Mesothelial cell of epicardium (in vitro differentiated cells): ENCODE results near the gene POM121. TPM values are rescaled to one million over a fixed set of nuclear protein-coding genes. Genes with fewer than 3 reads are reported as not detected.
"Not testable (repeated sequence)": the region's sequence is repeated elsewhere in the genome, so short reads cannot be mapped to it uniquely, and the experiment has no call there.

ENCODE experiments used
- DNase-seq, 2 experiments: peaks; one replicate each; pipeline ENCODE4 v3.0.0; 2021; ENCODE audit warnings: low spot score in 2 of 2; ENCODE audit not compliant: unreplicated experiment in 2 of 2
- H3K27ac Mint-ChIP-seq: 2 replicates; pipeline ENCODE4 v1.8.0; 2021; ENCODE audit warnings: mixed read lengths
- H3K27me3 Mint-ChIP-seq: 2 replicates; pipeline ENCODE4 v1.8.0; 2021; ENCODE audit warnings: low read depth, mixed read lengths
- H3K36me3 Mint-ChIP-seq: 2 replicates; pipeline ENCODE4 v1.8.0; 2021; ENCODE audit warnings: mixed read lengths
- H3K4me1 Mint-ChIP-seq: 2 replicates; pipeline ENCODE4 v1.8.0; 2021; ENCODE audit warnings: mixed read lengths
- H3K4me3 Mint-ChIP-seq: 2 replicates; pipeline ENCODE4 v1.8.0; 2021; ENCODE audit warnings: mild to moderate bottlenecking, moderate library complexity, mixed read lengths
- H3K9me3 Mint-ChIP-seq: 2 replicates; pipeline ENCODE4 v1.8.0; 2021; ENCODE audit warnings: mixed read lengths
- total RNA-seq: library from RNA; stranded (reverse); gene quantifications from 3 replicates; pipeline ENCODE4 v1.2.1, GENCODE V29; 2021

Gene POM121
- total RNA-seq, 1 donor from 2014 or later, result 66.8 TPM

DNA sequence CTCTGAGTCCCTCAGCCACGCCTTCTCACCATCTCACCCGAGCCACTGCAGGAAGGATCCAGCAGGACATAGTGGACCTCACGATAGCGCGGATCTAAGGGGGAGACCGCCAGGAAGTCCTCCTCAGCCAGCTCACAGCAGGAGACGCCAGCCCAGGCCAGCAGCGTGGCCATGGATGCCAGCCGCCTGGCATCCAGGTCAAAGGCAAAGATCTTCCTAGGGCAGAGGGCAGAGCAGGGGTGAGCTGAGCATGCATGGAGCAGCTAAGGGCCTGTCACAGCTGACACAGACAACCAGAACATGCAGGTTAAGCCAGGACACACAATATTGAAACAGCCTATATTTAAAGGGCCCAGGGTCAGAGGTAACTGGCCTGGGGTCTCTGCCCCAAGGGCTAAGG, 24.4 kb downstream of the POM121 start:
- not testable (repeated sequence) for DNase-seq, H3K27me3 Mint-ChIP-seq, H3K9me3 Mint-ChIP-seq, H3K27ac Mint-ChIP-seq, H3K4me1 Mint-ChIP-seq, H3K36me3 Mint-ChIP-seq, H3K4me3 Mint-ChIP-seq

DNA sequence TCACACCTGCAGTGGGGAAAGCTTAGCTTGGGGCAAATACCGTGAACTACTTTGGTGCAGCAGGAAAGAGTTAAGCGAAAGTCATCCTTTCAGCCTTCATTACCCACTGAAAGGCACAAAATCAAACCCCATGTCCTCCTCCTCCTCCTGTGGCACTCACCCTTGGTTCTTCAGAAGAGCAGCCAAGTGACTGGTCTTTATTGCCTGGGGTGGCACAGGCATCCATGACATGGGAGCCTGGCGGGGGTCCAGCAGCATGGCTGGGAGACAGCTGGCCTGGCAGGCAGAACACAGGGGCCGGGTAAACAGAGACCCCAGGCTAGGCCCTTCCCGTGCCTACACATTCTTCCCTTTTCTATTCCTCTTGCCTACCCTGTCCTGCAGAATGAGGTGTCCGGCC, 24.8 kb downstream of the POM121 start:
- not testable (repeated sequence) for H3K27ac Mint-ChIP-seq, H3K9me3 Mint-ChIP-seq, H3K27me3 Mint-ChIP-seq, H3K4me3 Mint-ChIP-seq, H3K4me1 Mint-ChIP-seq, H3K36me3 Mint-ChIP-seq, DNase-seq

DNA sequence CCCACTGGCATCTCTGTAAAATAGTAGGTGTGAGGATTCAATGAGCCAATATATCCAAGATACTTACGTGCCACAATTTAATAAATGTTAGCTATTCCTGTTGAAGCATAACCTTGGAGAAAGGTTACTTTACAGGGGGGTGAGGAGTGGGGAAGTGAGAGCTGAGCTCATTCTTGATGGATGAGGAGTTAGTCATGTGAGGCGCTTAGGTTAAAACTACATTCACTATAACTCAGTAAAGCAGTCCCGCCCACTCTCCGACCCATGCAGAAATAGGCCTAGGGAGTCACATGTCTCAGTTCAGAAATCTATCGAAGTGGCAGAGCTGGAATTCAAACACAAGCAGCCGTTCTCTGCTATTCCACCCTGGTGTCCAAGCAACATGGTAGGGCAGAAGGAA, 25.5 kb downstream of the POM121 start:
- H3K4me1 Mint-ChIP-seq, H3K4me3 Mint-ChIP-seq, H3K9me3 Mint-ChIP-seq, DNase-seq, H3K36me3 Mint-ChIP-seq, H3K27me3 Mint-ChIP-seq, H3K27ac Mint-ChIP-seq: not testable (repeated sequence)

DNA sequence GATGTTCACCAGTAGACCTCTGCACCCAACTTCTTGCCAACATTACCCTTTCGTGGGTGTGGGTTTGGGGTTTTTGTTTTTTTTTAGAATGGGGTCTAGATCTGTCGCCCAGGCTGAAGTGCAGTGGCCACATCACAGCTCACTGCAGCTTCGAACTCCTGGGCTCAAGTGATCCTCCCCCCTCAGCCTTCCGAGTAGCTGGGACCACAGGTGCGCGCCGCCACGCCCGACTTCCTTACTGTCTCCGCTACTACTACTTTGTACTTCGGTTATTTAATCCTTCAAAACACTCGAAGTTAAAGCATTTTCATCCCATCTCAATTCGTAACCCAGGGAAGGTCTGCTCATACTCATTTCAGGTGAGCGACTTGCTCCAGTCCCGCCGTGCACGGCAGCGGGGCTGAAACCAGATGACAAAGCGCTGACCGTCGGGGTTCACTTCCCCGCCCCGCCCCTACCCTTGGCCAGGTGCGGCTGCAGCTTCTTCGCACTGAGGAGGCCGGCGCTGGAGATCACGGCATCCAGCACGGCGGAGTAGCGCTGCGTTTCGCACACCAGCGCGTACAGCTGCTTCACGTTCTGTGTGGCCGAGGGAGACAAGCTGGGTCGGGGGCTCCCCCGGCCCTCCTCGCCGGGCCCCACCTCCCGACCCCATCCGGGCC, 29.1 kb downstream of the POM121 start:
- H3K27me3 Mint-ChIP-seq, H3K27ac Mint-ChIP-seq, H3K36me3 Mint-ChIP-seq, H3K4me3 Mint-ChIP-seq, H3K9me3 Mint-ChIP-seq, H3K4me1 Mint-ChIP-seq, DNase-seq: not testable (repeated sequence)

DNA sequence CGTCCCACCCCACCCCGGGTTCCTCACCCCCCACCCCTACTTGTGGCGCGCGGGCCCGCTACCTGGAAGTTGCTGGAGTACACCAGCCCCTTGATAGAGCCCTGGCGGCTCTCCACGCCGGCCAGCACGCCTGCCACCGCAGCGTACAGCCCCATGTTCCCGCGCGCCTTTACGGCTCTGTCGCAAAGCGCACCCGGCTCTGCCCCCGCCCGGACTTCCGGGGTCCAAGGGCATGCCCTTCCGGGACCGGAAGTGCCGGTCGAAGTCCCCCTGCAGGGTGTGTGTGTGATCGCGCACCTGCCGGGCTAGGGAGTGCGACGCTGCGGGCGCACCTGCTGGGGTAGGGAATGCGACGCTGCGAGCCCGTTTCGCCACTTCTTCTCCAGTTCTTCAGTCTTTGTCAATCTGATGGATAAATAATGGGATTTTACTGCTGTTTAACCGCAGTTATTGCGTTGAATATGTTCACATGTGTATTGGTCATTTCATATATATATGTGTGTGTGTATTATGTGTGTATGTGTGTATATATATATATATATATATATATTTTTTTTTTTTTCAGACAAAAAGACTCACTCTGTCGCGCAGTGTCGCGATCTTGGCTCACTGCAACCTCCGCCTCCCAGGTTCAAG, 29.8 kb downstream of the POM121 start:
- Mint-ChIP-seq H3K27ac (peak overlapping the region; percentile 39), H3K4me3 (peak overlapping the region; percentile 69)
- not testable (repeated sequence) for DNase-seq, H3K4me1 Mint-ChIP-seq, H3K9me3 Mint-ChIP-seq, H3K27me3 Mint-ChIP-seq, H3K36me3 Mint-ChIP-seq

DNA sequence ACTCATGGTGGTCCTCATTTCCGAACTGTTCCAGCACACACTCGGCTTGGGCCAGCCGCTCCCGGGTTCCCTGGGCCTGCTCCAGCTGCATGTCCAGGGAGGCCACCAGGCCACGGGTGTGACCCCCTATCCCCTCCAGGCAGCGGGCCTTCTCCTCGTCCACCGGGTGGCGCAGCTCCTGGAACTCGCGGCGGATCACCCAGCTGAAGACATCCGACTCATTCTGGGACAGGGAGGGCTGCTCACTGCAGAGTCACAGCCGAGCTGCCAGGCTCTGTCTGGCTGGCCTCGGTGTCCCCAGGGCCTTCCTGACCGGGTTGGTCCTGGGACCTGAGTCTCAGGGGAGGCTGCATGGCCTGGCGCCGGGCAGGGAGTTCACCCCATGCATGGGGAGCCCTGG, 35.1 kb downstream of the POM121 start:
- H3K9me3 Mint-ChIP-seq, H3K36me3 Mint-ChIP-seq, DNase-seq, H3K4me3 Mint-ChIP-seq, H3K4me1 Mint-ChIP-seq, H3K27me3 Mint-ChIP-seq, H3K27ac Mint-ChIP-seq: not testable (repeated sequence)

DNA sequence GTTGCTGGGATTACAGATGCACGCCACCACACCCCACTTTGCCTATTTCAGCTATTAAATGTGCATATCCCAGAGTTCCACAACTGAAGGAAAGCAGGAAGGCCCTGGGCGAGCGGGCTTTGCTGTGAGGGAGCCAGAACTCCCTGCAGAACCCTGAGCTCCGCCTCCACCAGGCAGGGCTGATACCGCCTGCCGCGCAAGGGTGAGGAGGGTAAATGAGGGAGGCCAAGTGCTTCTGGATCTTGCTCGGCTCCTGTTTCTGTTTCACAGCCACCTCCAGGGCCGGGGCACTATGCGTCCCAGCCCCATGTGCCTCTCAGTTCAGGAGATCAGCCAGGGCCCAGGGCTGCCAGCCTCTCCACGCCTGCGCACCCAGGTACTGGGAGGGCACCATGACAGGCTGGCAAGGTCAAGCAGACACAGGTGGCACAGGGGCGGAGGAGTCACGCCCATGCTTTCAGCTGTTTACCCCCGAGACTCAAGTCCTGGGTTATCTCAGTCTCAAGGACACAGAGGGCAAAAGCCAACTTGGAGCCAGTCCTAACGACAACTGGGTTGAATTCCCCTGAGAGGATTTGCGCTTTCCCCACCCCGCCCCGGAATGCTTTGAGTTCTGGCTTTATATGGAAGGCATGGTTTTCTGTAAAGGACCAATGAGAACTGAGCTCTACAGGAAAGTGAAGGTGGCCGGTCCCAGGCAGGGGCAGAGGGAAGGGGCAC, 35.9 kb downstream of the POM121 start:
- DNase-seq, H3K27ac Mint-ChIP-seq, H3K36me3 Mint-ChIP-seq, H3K9me3 Mint-ChIP-seq, H3K27me3 Mint-ChIP-seq, H3K4me3 Mint-ChIP-seq, H3K4me1 Mint-ChIP-seq: not testable (repeated sequence)

DNA sequence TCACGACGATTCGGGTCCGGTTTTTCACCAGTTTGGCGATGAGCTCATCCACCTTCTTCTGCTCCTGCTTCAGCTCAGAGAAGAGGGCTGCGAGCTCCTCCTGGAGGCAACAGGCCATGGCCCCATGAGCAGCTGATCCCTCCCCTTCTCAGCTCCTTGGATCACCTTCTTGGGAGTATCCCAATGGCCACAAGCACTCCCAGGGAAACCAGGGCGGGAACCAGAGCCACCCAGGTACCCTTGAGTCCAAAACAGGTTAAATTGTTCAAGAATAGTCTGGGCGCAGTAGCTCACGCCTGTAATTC, 36.4 kb downstream of the POM121 start:
- H3K27ac Mint-ChIP-seq, H3K4me3 Mint-ChIP-seq, DNase-seq, H3K27me3 Mint-ChIP-seq, H3K9me3 Mint-ChIP-seq, H3K36me3 Mint-ChIP-seq, H3K4me1 Mint-ChIP-seq: not testable (repeated sequence)

DNA sequence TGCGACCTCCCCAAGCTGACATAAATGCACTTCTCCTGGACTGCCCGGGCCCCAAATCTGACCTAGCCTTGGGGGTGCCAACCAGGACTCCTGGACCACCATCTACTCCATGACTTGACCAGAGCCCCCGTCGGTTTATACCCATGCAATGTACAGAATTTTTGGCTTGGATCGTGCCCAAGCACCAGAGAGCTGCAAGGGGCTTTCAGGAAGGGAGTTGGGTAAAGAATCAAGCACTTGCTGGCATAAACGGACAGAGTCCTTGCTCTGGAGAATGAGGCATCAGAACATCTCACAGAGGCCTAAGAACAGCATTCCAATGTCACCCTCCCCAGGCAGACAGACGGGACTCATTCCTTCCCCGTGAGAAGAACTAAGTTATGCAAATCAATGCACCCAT, 38.2 kb downstream of the POM121 start:
- not testable (repeated sequence) for DNase-seq, H3K4me1 Mint-ChIP-seq, H3K4me3 Mint-ChIP-seq, H3K9me3 Mint-ChIP-seq, H3K27me3 Mint-ChIP-seq, H3K36me3 Mint-ChIP-seq, H3K27ac Mint-ChIP-seq

DNA sequence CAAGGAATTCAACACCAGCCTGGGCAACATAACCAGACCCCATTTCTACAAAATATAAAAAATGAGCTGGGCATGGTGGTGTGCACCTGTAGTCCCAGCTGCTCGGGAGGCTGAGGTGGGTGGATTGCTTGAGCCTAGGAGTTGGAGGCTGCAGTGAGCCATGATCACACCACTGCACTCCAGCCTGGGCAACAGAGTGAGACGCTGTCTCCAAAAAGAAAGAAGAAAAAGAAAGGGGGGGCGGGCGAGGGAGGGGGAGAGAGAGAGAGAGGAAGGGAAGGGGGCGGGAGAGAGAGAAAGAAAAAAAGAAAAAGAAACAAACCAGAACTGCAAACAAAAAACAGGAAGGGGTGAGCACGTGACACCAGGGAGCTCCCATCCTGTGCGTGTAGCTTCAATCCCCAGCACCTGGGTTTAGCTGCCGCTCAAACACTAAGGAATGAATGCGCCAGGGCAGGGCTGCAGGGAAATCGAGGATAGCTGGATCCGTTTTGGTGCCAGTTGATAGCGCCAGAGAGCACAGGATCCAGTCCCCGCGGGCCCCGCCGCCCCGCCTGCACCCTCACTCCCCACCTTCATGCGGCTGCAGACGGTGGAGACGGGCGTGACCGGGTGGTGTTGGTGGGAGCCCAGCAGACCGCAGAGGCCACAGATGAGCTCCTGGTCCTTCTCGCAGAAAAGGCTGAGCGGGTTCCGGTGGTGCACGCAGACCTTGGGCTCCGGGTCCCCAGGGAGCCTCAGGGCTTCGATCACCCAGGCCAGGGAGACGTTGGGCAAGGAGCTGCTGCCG, 40.5 kb downstream of the POM121 start:
- not testable (repeated sequence) for H3K27me3 Mint-ChIP-seq, DNase-seq, H3K27ac Mint-ChIP-seq

DNA sequence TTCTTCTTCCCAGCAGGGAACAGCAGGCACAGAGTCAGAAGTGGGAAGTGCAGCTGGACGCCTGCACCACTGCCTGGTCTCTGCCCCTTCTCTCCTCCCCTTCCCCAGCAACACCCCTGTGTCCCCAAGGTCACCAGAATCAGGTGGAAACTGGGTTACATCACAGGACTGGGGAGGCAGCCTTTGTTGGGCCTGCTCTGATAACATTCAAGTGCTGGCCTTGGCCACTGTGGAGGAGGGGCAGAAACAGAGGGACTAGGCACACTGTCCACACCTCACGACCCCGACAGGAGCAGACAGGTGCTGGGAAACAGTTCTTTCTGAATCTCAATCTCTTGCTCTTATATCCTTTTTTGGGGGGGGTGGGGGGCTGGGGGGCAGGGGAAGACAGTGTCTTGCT, 42.0 kb downstream of the POM121 start:
- not testable (repeated sequence) for H3K36me3 Mint-ChIP-seq, H3K4me3 Mint-ChIP-seq, H3K4me1 Mint-ChIP-seq, DNase-seq, H3K27me3 Mint-ChIP-seq, H3K9me3 Mint-ChIP-seq, H3K27ac Mint-ChIP-seq

More for the DNA sequence above, 40.5 kb downstream of the POM121 start:
- H3K4me3 Mint-ChIP-seq, H3K36me3 Mint-ChIP-seq, H3K4me1 Mint-ChIP-seq, H3K9me3 Mint-ChIP-seq: not testable (repeated sequence)

DNA sequence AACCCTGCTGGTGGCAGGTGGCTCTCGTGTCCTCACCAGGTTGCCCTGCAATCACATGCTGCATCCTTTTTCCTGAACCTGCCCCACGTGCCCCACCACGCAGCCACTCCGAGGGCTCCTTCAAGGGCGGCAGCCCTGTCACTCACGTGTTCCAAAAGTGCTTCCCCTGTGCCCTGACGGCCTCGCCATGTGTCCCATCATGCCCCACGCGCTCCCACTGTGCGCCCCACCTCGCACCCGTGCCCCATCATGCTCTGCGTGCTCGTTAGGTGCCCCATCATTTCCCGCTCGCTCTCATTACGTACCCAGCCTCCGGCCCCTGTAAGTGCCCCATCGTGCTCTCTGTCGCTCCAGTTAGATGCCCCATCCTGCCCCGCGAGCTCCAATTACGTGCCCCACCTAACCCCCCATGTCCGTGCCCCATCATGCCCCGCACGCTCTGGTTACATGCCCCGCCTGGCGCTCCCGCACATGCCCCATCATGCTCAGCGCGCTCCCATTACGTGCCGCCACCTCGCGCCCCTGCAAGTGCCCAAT, 44.2 kb downstream of the POM121 start, which contains the start of gene TRIM74:
Gene TRIM74, minus strand, starts transcription at position 487 of the 537 bp plus-strand sequence. CDS start 3,309 bp downstream, outside the sequence.
- H3K4me1 Mint-ChIP-seq, H3K9me3 Mint-ChIP-seq, H3K27ac Mint-ChIP-seq, DNase-seq, H3K27me3 Mint-ChIP-seq, H3K4me3 Mint-ChIP-seq, H3K36me3 Mint-ChIP-seq: not testable (repeated sequence)

DNA sequence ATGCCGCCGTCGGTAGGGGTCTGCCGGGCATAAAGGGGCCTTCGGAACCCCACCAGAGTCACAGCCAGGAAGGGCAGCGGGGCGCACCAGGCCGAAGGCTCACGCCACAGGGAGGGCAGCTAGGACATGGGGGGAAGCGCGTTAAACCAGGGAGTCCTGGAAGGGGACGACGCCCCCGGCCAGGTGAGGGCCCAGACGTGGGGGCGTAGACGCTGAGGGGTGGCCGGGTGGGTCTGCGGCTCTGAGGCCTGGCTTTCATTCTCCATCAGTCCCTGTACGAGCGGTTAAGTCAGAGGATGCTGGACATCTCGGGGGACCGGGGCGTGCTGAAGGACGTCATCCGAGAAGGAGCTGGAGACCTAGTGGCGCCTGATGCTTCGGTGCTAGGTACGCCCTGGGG, 44.8 kb downstream of the POM121 start:
- not testable (repeated sequence) for H3K36me3 Mint-ChIP-seq, H3K9me3 Mint-ChIP-seq, H3K4me1 Mint-ChIP-seq, H3K27me3 Mint-ChIP-seq, DNase-seq, H3K27ac Mint-ChIP-seq, H3K4me3 Mint-ChIP-seq

DNA sequence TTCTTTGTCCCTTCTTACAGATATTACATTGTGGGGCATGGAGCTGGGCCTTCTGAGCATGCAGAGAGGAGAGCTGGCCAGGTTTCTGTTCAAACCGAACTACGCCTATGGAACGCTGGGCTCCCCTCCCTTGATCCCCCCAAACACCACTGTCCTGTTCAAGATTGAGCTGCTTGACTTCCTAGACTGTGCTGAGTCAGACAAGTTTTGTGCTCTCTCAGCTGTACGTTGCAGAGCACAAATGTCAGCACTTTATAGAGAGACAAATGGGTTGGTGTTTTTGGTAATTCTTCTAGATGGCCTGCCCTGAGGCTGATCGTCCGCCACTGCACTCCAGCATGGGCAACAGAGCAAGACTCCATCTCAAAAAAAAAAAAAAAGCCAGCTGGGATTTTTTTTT, 46.6 kb downstream of the POM121 start:
- H3K9me3 Mint-ChIP-seq, H3K4me3 Mint-ChIP-seq, DNase-seq, H3K27ac Mint-ChIP-seq, H3K36me3 Mint-ChIP-seq, H3K4me1 Mint-ChIP-seq, H3K27me3 Mint-ChIP-seq: not testable (repeated sequence)
